PFSK-1 (cell line): ENCODE data around the gene PRDM1.

Experiments
- FOXP2 ChIP-seq: optimal IDR thresholded peaks from 2 replicates; pipeline ENCODE3; 2011; ENCODE audit warnings: borderline replicate concordance, control low read depth, inconsistent platforms; ENCODE audit not compliant: insufficient read depth; ENCODE audit errors: extremely low read length, extremely low read depth
- POLR2AphosphoS5 ChIP-seq: IDR thresholded peaks from 2 replicates; pipeline ENCODE4 v1.6.1; 2012; ENCODE audit warnings: low read depth, mild to moderate bottlenecking, control low read depth, low read length, moderate library complexity
- SIN3A ChIP-seq: IDR thresholded peaks from 2 replicates; pipeline ENCODE4 v1.6.1; 2012; ENCODE audit warnings: mild to moderate bottlenecking, low read length, moderate library complexity, borderline replicate concordance; ENCODE audit not compliant: insufficient read depth
- TAF1 ChIP-seq: IDR thresholded peaks from 2 replicates; pipeline ENCODE4 v1.6.1; 2012; ENCODE audit warnings: low read length, control low read depth, borderline replicate concordance; ENCODE audit not compliant: insufficient read depth
- TF ChIP-seq, protein P1 (sequence below), 2 experiments: IDR thresholded peaks; 2 replicates each; pipeline versions ENCODE4 v1.6.1 to v1.8.0; 2011 to 2012; ENCODE audit warnings: low read depth in 2 of 2, low read length in 2 of 2, control low read depth in 1 of 2, inconsistent platforms in 1 of 2, mild to moderate bottlenecking in 1 of 2, moderate library complexity in 1 of 2; ENCODE audit not compliant: insufficient read depth in 1 of 2

PRDM1 gene

GRCh38 chr6:106138151-106138550, 52.0 kb downstream of the PRDM1 start:
- no peak for TF ChIP-seq POLR2AphosphoS5
- no peak for TF ChIP-seq TAF1
- TF ChIP-seq SIN3A, result no peak
- TF ChIP-seq, protein P1, sequence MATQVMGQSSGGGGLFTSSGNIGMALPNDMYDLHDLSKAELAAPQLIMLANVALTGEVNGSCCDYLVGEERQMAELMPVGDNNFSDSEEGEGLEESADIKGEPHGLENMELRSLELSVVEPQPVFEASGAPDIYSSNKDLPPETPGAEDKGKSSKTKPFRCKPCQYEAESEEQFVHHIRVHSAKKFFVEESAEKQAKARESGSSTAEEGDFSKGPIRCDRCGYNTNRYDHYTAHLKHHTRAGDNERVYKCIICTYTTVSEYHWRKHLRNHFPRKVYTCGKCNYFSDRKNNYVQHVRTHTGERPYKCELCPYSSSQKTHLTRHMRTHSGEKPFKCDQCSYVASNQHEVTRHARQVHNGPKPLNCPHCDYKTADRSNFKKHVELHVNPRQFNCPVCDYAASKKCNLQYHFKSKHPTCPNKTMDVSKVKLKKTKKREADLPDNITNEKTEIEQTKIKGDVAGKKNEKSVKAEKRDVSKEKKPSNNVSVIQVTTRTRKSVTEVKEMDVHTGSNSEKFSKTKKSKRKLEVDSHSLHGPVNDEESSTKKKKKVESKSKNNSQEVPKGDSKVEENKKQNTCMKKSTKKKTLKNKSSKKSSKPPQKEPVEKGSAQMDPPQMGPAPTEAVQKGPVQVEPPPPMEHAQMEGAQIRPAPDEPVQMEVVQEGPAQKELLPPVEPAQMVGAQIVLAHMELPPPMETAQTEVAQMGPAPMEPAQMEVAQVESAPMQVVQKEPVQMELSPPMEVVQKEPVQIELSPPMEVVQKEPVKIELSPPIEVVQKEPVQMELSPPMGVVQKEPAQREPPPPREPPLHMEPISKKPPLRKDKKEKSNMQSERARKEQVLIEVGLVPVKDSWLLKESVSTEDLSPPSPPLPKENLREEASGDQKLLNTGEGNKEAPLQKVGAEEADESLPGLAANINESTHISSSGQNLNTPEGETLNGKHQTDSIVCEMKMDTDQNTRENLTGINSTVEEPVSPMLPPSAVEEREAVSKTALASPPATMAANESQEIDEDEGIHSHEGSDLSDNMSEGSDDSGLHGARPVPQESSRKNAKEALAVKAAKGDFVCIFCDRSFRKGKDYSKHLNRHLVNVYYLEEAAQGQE (IDR thresholded peaks at IDR 0.05; ENCODE audit: insufficient read depth in 1 of 2, low read depth in 2 of 2, low read length in 2 of 2), result no peak
- TF ChIP-seq FOXP2, result no peak

DNA sequence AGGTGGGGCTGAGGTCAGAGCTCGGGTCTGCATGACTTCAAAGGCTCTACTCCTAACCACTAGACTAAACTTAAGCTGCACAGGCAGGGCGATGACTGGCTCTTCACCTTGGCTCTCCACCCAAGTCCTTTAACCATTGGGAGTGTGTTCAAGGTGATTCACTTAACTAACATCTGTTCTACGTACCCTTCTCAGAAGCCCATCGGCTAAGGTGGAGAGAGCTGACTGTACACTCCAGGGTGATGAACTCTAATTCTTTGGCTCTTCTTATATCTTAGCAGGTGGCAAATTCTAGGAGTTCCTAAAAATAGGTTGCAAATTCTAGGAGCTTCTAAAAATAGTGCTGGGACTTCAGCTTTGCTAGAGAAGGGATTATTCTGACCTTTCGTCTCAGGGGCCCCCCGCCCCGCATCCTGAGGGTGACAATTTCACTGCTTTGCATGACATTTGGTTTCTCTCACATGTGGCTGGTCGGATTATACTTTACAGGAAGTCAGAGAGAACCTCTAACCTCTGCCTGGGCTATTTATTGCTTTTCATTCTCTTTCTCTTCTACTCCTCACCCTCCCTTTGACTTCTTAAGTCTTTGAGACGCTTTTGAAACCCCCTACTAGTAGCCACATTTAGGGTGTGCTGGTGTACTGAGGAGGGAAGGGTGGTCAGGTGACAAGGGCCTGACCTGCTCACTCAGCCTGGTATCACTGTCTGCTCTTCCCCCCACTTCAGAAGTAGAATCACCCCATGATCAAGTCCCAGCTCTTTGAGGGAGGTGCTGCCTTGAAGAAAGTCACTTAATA, 55.5 kb downstream of the PRDM1 start:
- TF ChIP-seq SIN3A (no peak), TAF1 (no peak), POLR2AphosphoS5 (no peak), FOXP2 (no peak)
- TF ChIP-seq, protein P1 (IDR thresholded peaks at IDR 0.05; ENCODE audit: insufficient read depth in 1 of 2, low read depth in 2 of 2, low read length in 2 of 2), result no peak

DNA sequence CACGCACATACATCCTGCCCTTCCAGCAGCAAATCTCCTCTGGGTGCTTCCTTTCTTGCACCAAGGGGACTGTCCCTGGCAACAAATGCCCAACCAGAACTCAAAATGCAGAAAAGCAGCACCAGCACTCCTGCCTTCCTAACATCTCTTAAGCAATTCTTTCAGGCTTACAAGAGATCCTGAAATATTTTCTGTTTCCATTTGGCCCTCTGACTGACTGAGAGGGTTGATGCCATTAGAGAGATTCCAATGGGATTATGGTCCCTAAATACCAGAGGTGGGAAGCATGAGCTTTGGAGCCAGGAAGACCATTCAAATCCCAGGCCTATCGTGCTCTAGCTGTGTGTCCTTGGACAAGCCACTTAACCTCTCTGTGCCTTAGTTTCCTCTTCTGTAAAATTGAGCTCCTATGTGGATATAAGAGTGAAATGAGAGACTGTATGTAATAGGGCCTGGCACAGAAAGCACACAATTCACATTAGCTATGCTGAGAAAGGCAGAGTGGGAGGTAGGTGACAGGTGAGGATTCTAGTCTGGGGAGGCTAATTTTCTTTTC, 56.8 kb downstream of the PRDM1 start:
- TF ChIP-seq POLR2AphosphoS5 (no peak), TAF1 (no peak), SIN3A (no peak), FOXP2 (no peak)
- TF ChIP-seq, protein P1 (IDR thresholded peaks at IDR 0.05; ENCODE audit: insufficient read depth in 1 of 2, low read depth in 2 of 2, low read length in 2 of 2), result no peak

DNA sequence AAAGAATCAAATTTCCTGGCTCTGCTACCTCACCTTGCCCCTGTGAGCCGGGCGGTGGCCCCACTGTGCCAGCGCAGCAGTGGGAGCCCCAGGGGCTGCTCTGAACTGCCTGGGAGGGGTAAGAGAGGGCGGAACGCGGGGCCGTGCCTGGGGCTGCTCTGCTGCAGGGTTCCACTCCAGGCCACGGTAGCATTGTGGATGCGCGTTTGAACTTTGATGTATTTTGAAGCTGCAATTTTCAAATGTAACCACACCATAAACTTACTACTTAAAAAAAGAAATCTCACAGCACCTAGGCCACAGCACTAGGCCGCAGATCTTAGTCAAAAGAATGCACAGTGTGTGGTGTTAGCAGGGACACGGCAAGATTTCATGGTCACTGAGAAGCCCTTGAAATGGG, 57.5 kb downstream of the PRDM1 start:
- TF ChIP-seq SIN3A (no peak), FOXP2 (no peak), POLR2AphosphoS5 (no peak), TAF1 (no peak)
- TF ChIP-seq, protein P1 (IDR thresholded peaks at IDR 0.05; ENCODE audit: insufficient read depth in 1 of 2, low read depth in 2 of 2, low read length in 2 of 2), result no peak
